Measurements from ENCODE around the gene MT1G.

The MT1G gene

DNA sequence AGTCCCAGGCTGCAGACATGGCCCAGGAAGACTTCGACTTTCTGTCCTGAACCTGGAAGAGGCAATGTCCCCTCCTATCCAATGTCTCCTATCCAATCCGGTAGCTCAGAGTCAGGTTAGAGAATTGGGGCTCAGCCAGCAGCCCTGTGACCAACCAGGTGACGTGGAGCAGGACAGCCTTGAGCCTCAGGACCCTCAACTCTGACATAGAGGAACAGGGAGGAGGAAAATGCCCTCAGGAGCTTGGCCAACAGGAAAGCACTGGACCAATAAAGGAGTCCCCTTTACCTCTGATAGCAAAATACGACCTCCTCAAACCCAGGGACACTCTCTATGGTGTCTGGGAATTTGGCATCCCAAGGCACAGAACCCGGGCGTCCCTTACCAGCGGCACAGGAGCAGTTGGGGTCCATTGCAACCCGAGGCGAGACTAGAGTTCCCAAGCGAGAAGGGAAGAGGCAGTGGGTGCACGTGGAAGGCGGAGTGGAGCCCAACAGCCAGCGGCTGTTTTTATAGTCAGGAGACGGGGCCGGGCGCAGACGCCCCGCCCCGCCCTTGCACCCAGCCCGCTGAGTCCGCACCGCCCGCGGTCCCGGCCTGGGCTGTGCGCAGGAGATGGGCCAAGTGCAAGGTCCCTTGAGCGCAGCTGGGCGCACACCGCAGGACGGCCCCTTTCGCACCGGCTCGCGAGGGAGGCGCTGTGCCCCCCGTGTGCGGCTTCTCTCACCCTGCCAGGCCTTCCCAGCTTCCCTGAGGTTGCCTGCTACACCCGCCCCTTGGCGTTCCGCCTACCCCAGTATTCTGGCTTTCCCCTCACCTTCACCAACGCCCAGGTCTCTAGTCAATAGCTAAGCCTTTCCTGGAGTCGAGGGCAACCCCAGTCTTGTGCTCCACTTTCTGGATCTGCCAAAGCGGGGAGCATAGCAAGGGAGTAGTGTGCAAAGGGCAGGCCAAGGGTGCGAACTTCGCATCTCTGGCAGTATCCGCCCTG lies at the start of gene MT1G:
Gene MT1G, minus strand, starts transcription at position 485 of the 991 bp plus-strand sequence. Its CDS starts 72 bp downstream, at position 413.
- peak; percentile 17 for DNase-seq (ENCODE audit: low spot score)

GRCh38 chr16:56717532-56717931 lies 49.7 kb upstream of the MT1G start:
- peak; percentile 25 for DNase-seq (ENCODE audit: low spot score)

- no peak for DNase-seq (ENCODE audit: low spot score)
Measured at GRCh38 chr16:56716761-56717160, 48.9 kb upstream of the MT1G start.

DNA sequence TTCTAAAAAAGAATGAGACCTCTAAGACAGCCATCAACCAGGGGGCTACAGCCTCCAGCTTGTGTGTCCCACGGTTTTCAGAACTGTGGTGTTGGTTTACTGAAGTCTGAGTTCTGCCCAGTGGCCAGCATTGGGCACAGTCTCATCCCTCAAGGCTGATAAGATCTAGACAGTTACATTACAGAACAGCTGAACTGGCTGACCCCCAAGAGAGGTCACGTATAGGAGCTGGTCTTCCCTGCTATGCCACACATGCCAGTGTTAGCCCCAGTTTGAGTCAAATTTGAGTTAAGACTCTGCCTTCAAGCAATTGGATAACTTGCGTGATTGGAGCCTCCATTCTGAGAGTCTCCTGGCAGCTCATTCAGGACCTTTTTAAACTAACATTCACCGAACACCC lies 47.3 kb upstream of the MT1G start:
- no peak for DNase-seq (ENCODE audit: low spot score)

GRCh38 chr16:56713794-56714193 lies 45.9 kb upstream of the MT1G start:
- no peak for DNase-seq (ENCODE audit: low spot score)

DNA sequence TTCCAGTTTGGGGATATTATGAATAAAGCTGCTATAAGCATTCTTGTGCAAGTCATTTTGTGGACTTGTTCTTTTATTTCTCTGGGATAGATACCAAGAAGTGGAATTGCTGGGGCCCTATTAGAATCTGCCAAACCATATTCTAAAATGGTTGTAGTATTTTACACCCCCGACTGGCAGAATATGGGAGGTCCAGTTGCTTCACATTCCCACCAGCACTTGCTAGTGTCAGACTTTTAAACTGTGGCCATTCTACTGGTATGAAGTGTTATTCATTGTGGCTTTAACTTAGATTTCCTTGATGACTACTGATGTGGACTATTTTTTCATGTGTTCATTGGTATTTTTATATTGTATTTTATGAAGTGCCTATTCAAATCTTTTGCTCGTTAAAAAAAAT lies 44.0 kb upstream of the MT1G start:
- no peak for DNase-seq (ENCODE audit: low spot score)

GRCh38 chr16:56710181-56710737 lies 42.4 kb upstream of the MT1G start:
- no peak for DNase-seq (ENCODE audit: low spot score)

GRCh38 chr16:56709443-56710040 lies 41.7 kb upstream of the MT1G start:
- no peak for DNase-seq (ENCODE audit: low spot score)

DNA sequence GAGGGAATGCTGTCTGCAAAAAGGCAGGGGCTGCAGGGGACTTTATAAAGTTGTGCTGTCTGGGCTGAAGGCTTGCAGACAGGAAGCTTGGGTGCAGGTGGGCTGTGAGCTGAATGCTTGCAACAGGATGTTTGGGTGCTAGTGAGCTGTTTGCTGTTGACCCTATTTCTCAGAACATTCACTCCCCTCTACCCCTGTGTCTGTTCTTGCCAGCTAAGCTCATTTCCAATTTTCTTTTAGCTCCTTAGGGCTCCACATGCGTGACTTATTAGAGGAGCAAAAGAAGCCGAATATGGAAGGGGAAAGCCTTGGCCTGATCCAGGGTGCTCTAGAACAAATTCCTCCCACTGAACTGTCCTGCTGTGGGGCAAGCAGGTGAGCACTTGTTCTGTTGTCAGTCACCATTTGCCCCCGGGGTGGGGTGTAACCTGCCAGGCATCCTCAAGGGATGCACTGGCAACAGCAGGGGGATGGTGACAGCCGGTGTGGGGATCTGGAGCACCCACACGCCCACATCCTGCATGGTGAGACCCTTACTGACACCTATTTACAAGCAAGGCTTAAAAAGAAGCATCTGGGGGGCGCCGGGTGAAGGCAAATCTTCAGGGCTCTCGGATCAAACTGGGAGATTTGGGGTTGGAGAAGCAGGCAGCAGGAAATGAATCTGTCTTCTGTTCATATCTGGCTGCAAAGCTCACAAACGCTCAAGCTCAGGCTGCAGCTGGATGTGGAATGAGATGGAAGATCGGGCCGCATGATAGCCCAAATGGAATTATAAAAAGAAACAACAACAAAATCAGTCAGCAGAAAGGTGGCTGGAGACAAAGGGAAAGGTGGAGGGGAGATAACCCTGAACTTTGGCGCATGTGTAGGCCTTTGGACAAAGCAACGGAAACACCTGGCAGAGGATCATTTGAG lies 40.9 kb upstream of the MT1G start:
- DNase-seq (ENCODE audit: low spot score): no peak

DNA sequence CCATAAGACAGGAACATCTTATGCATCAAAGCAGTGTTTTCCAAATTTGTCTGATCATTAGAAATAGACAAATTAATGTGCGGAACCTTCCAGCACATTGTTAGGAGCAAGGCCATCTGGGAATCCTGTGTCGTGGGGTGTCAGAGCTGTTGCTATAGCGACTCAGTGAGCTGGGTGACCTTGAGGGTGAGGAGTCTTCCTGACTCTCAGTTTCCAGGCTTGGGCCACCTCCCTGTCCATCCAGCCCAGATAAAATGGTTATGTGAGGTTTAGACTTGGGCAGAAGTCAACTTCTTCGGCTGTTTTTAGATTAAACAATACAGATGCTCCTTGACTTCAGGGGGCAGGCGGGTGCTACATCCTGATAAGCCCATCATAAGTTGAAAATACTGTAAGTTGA lies 35.0 kb upstream of the MT1G start:
- DNase-seq (ENCODE audit: low spot score): no peak

GRCh38 chr16:56701534-56701933 lies 33.7 kb upstream of the MT1G start:
- no peak for DNase-seq (ENCODE audit: low spot score)

- DNase-seq (ENCODE audit: low spot score): no peak
Measured at GRCh38 chr16:56700631-56701030, 32.8 kb upstream of the MT1G start.

- DNase-seq (ENCODE audit: low spot score): no peak
Measured at GRCh38 chr16:56700195-56700594, 32.3 kb upstream of the MT1G start.

DNA sequence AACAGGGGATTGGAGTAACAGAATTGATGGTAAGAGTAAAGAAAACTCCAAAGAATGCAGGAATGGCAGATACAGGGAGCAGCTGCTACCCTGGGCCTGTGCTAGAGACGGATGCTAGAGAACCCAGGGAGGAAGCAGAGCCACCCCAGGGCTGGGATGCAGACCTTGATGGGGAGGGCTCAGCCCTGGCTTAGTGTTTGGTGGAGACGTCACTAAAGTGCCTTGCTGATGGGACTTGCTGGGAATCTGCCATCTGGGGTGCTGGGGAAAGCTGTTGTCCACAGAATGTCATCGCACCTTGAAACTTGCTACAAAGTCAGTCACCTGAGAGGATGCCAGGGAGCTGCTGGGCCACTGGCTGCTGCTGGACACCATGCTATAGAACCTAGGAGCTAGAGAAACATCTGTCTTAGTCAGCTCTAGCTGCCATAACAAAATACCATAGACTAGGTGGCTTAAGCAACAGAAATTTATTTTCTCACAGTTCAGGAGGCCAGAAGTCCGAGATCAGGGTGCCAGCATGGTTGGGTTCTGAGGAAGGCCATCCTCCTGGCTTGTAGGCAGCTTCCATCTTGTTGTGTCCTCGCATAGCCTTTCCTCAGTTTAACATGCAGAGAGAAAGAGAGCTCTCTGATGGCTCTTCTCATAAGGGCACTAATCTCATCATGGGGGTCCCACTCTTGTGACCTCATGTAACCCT lies 29.7 kb upstream of the MT1G start:
- DNase-seq (ENCODE audit: low spot score): no peak

- no peak for DNase-seq (ENCODE audit: low spot score)
Measured at GRCh38 chr16:56695246-56695645, 27.4 kb upstream of the MT1G start.

DNA sequence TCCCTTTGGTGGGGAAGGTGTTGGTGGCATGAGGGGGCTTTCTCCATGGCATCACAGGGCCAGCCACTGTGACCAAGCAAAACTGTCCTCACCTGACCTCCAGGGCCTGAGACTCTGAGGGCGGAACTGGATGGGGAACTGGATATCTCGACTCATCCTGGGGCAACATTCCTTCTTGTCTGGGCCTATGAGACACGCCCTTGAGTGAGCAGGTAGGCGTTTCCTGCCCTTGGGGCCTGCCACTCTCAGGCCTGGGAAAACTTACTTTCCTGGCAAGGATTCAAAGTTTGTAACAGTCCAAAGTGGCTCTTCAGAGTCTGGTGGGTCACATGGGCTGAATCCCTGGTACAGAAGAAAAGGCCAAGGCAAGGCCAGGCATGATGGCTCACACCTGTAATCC lies 24.0 kb upstream of the MT1G start:
- peak; percentile 96 for DNase-seq (ENCODE audit: low spot score)

DNA sequence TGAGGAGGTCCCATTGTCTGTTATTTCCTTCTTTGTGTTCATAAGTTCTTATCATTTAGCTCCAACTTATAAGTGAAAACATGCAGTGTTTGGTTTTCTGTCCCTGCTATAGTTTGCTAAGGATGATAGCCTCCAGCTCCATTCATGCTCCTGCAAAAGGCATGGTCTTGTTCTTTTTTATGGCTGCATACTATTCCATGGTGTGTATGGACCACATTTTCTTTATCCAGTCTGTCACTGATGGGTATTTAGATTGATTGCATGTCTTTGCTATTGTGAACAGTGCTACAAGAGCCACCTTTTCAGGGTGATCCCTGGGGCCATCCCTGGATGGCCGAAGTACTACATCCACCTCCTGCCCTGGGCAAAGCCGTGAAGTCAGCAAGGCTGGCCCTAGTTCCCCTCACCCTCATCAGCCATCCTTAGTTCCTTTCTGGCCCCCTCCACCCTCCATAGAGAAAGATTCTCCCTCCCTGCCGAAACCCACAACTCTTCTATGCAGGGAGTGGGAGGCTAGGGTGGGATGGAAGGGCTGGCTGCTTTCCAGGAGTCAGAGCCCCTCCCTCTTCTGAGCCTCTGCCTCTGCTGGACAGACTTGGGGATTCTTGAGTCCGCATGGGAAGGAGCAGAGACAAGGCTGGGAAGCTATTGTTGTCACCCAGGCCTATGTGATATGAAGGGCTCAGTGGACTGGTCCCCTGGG lies 22.7 kb upstream of the MT1G start:
- no peak for DNase-seq (ENCODE audit: low spot score)

DNA sequence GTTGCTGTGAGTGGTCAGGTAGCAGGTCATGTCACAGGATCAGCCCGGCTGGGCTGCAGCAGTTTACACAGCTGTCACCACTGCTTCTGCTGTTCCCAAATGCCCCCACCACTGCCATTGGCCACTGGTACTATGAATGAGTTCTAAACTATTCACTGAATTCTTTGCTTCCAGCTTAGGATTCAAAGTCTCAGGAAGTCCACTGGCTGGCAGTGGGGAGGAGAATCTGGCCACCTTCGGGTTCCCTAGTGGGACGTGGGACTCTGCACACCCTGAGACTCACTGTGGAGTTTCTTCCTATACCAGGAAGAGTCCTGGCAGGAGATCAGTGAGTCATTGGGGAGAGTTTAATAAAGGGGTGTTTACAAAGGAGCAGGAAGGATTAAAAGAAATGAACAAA lies 21.3 kb upstream of the MT1G start:
- peak; percentile 22 for DNase-seq (ENCODE audit: low spot score)

DNA sequence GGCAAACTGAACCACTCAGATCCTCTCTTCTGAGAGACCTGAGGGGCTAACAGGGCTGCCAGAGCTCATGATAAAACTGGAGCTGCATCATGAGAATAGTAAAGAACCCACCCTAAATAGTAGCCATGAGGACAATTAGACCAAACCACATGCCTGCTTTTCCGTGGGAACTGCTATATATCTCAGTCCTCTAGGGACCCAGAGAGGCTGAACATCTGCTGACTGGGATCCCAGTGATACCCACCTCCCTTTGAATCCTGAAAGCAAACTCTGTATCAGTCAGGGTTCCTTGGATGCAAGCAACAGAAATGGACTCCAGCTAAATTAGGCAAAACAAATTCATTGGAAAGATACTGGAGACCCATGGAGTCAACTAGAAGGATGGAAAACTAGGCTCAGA lies 20.9 kb upstream of the MT1G start:
- no peak for DNase-seq (ENCODE audit: low spot score)

- no peak for DNase-seq (ENCODE audit: low spot score)
Measured at GRCh38 chr16:56686758-56687157, 18.9 kb upstream of the MT1G start.
